DLD1 (cell line): ENCODE measurements around the gene TDRD3.

ENCODE experiments used
- in situ Hi-C: cut with HindIII; loops from 2 replicates; pipeline ENCODE4 v1.10.0; 2017; ENCODE audit warnings: low sequenced_read_pairs

The TDRD3 gene

DNA sequence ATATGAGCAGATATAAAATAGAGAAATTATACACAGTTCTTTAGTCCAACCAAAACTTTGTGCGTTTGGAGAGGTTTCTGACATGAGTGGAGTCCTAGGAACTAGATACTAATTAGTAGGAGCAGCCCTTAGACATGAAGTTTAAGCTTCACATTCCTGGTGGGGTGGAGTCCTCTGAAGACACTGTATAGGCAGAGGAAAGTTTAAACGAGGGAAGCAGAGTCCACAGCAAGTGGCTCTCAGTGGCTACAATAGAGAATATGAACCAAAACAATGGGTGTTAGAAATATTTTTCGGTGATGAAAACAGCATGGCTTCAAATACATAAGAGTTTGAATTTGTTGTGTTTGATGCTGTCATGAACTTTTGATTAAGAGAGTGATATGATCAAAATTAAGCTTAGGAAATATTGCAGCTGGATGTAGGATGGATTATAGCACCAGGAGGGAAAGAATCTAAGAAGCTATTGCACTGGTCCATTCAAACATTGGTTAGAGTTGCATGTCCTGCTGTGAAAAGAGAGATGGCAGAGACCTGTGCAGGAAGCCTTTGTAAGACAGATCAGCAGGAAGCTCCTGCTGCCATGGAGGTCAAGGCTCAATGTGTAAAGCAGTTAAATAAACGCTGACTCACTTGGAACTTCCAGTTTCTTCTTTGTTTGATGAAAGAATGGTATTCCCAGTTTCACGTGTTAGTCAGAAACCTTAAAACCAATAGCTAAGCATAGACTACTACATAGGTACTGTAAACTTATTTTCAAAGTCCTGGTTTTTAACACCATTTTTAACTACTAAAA, 175.2 kb downstream of the TDRD3 start:
- in situ Hi-C loops: no loop called here

DNA sequence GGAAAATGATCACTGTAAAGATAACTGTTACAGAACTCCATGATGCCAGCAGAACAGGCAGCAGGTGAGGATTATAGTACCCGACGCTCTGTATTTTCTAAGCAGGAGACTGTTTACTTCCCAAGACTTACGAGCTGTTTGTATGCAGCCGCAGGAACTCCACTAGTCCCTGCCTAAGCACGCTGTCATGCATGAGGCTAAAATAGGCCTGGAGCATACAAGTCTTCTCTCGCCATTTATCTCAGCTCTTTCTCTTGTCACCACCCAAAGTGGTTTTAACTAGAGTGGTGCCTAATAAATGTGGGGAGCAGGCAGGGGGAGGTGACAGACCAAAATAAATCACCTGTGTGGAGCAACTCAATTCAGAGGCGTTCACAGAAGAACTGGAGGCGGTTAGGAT, 175.8 kb downstream of the TDRD3 start:
- in situ Hi-C loops: no loop called here

GRCh38 chr13:60574735-60575134, 177.7 kb downstream of the TDRD3 start:
- in situ Hi-C loops: no loop called here

- in situ Hi-C loops: no loop called here
Observed at GRCh38 chr13:60575142-60575541, 178.1 kb downstream of the TDRD3 start.

DNA sequence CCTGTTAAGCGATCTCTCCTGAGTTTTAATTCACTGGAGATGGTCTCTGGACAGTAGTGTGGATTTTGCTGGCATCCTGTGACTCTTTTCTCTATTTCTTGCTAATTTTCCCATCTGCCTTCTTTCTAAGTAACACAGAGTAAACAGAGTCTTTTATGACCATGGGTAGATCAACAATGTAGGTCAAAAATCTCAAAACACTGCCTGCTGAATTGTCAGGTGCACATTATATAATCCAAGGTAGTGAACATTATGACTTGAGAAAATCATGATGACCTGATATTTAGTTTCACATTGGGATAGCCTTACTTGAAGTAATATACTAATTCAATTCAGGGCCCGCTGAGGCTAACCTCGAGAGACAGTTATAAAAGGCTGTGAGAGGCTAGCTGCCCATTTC, 180.7 kb downstream of the TDRD3 start:
- in situ Hi-C loops: no loop called here

- in situ Hi-C loops: no loop called here
Observed at GRCh38 chr13:60583196-60583888, 186.3 kb downstream of the TDRD3 start.

GRCh38 chr13:60583911-60584753, 187.1 kb downstream of the TDRD3 start:
- in situ Hi-C loops: no loop called here

- in situ Hi-C loops: no loop called here
Observed at GRCh38 chr13:60584976-60585375, 188.0 kb downstream of the TDRD3 start.

DNA sequence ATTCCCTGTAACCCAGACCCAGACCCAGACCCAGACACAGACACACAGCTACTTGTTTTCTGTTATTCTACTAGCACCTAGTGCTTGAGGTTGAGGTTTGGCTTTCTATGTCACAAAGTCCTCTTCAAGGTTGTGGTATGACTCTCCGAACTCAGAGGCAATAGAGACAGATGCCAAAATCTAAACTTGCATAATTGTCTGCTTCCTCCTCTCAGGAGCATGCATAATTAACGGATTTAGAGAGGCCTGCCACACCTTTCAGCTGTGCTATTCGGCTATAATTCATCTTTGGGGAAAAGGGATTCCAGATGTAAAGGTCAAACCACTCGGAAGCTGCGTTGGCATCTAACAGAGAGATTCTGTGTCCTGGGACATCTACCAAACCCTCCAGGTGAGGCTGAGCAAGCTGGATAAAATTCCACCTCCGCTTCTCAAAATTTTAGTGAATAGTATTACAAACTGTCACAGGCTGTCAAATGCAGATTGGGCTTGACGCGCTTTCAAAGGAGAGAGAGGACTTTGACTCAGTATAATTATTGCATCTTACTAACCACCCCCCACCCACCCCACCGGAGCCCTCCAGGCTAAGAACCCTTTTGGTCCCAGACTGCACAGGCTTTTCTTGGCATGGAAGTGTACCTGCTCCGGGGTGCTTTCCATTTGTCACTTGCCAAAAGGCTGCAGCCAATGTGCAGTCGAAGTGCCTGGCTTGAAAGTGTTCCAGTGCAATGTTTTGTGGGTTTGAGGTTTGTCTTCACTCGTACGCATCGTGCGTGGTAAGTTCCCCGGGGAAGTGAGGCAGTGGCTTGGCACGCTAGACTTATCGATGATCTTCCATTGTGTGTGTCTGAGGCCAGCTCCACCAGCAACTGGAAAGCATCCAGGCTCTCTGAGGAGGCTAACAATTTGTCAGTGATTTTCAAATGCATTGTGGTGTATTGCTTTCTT, 194.1 kb downstream of the TDRD3 start:
- in situ Hi-C loops: no loop called here

DNA sequence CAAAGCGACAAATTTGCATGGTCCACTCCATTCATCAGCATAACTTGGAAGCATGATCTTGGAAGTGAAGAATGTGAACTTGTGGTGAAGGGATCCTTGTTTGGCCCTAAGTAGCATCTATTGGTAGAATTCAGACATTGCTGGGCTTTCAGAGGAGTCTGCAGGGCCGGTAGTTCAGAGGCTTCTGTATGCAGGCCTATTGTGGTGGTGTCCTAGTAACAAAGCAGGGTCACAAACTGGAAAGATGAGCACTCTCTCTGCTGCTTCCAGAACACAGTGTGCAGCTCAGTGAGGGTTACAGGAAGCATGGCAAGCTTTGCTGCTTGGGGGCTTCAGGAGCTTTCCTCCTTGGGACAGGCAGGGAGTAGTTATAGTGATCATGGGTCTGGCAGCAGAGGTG, 206.0 kb downstream of the TDRD3 start:
- in situ Hi-C loops: no loop called here

- in situ Hi-C loops: no loop called here
Observed at GRCh38 chr13:60604058-60604457, 207.0 kb downstream of the TDRD3 start.

GRCh38 chr13:60608954-60609353, 211.9 kb downstream of the TDRD3 start:
- in situ Hi-C loops: no loop called here

- in situ Hi-C loops: no loop called here
Observed at GRCh38 chr13:60611523-60611922, 214.5 kb downstream of the TDRD3 start.

DNA sequence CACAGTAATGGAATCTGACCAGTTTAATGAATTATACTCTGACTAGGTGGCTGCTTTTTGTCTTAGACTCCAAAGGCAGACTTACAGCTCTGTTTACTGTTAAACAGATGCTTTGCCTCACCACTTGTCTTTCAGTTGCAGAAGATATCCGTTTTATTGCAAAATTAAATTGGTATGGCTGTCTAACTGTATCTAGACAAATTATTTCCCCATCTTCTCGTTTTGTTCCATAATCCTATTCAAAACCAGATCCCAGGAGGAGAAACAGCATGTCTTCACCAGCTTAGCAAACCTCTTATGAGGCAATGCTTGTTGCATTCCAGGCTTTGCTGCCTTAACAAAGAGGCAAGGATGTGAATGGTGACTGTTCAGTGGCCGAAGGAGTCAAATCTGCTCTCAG, 215.6 kb downstream of the TDRD3 start:
- in situ Hi-C loops: no loop called here

DNA sequence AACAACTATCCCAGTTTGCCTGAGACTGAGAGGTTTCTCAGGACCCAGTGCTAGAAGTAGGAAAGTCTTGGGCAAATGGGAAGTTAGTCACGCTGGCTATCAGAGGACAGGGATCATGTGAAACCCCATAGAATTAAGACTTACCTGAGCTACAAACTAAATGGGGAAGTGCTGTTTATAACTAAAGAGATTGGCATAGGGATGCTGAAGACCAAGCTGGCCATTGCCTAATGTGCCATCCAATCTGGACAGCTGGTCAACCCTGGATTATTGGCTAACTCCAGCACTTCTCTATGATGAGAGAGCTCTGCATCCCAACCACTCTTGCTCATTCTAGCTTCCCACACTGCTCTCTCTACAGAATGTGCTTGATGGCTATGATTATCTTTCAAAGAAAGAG, 216.1 kb downstream of the TDRD3 start:
- in situ Hi-C loops: no loop called here

DNA sequence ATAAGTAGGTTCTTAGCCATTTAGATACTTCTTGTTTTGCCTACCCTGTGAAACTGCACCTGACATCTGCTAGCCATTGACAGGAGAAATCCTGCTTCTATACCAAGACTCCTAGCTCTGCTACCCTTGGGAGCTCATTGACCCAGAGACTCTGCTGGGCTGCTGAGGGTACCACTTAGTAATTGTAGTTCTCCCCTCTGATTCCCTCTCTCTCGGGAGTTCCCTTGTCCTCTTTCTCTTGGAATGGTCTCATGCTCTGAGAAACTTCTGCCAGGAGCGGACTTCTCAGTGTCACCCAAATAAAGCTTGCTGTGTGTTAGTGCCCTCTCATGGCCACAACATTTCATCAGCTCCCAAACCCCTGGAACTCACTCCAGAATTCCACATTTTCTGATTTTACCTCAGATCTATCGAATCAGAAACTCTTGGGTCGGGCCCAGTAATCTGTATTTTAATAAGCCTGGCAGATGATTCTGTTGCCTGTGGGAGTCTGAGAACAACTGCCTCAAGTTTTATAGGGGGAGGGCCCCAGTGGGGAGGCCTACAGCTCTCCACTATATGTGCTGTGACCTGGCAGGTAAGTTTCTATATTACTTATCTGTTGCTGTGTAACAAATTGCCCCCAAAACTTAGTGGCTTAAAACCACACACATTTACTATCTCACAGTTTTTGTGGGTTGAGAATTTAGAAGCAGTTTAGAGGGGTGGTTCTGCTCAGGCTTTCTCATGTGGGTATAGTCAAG, 221.1 kb downstream of the TDRD3 start:
- in situ Hi-C loops: no loop called here

- in situ Hi-C loops: no loop called here
Observed at GRCh38 chr13:60619461-60619860, 222.4 kb downstream of the TDRD3 start.

GRCh38 chr13:60620611-60621395, 223.8 kb downstream of the TDRD3 start:
- in situ Hi-C loops: no loop called here

GRCh38 chr13:60623151-60623550, 226.1 kb downstream of the TDRD3 start:
- in situ Hi-C loops: no loop called here
